Thyroid gland (tissue), 4 donors: ENCODE data around the gene HECTD2.

Experiments used
- CTCF ChIP-seq, 6 experiments: fragments of 200-600 bp in 3 of 6; fragments of 450-650 bp in 3 of 6; sonication (generic) in 3 of 6; IDR thresholded peaks; one replicate each; pipeline ENCODE4 v1.5.1; 2016 to 2019; ENCODE audit warnings: antibody characterized with exemption in 6 of 6, mild to moderate bottlenecking in 2 of 6, inconsistent platforms in 1 of 6, moderate library complexity in 1 of 6
- POLR2A ChIP-seq, 2 donors: fragments of 450-650 bp; IDR thresholded peaks; one replicate each; pipeline ENCODE4 v1.6.1; 2017; ENCODE audit warnings: antibody characterized with exemption in 2 of 2, mild to moderate bottlenecking in 2 of 2, moderate library complexity in 1 of 2

- TF ChIP-seq POLR2A (IDR thresholded peaks at IDR 0.05) (no peak), CTCF (IDR thresholded peaks at IDR 0.05) (no peak)
Observed at GRCh38 chr10:91433620-91434019, 23.5 kb downstream of the HECTD2 start.
